ENCODE measurements around the gene FBXL17. TPM values are rescaled to one million over a fixed set of nuclear protein-coding genes. Genes with fewer than 3 reads are reported as not detected.
A peak's percentile ranks its signal among the peaks of the same experiment; 100 is the strongest.

FBXL17 gene
- total and polyA plus RNA-seq, 2 of the 4 experiments (the other 2 are of a cell fraction) = 3.9 to 8.1 TPM

DNA sequence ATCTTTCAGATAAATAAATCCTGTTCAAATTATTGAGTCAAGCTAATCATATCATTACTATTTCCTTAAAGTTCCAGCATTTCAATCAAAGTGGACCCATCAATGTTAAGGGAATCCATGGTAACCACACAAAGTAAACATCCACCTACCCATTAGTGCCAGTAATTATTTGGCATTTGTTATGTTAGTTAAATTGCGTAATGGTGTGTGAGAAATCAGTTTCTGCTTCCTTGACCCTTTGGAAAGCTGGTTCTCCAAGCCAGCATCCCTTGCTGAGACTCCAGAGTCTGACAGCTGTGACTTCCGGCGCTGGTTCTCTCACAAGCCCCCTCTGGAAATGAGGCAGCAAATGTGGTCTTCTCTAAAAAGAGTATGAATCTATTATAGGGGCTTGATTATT is 402.6 kb downstream of the FBXL17 start:
- Histone ChIP-seq H4K91ac (ENCODE audit: insufficient read depth, low read depth, low read length) (no peak overlapping the region), H2AFZ (replicated peaks; ENCODE audit: low read length, poor library complexity) (no peak overlapping the region), H3K23ac (ENCODE audit: low read depth, low read length) (no peak overlapping the region), H3K9me1 (ENCODE audit: insufficient read depth, low read length) (no peaks in the 10 kb centered on the region), H2BK15ac (ENCODE audit: low read depth, low read length) (no peak overlapping the region), H3K18ac (ENCODE audit: low read depth, low read length) (no peak overlapping the region), H3K27ac (ENCODE audit: insufficient read depth, low read length) (no peak overlapping the region), H3K4me1 (ENCODE audit: control insufficient read depth, insufficient read depth, low read length) (peaks cover 7% of the 10 kb centered on the region), H3K4me2 (ENCODE audit: low read depth, low read length) (no peak overlapping the region), H4K20me1 (ENCODE audit: insufficient read depth, low read length) (no peaks in the 10 kb centered on the region), H3K4me3 (ENCODE audit: insufficient read depth, low read depth, low read length) (no peak overlapping the region), H3K36me3 (ENCODE audit: control insufficient read depth, insufficient read depth, low read length) (no peaks in the 10 kb centered on the region), H3K4ac (ENCODE audit: low read depth, low read length) (0 out of 2 replicates have a peak overlapping the region, but pooled peaks have one; percentile 24), H2AK5ac (ENCODE audit: low read depth, low read length) (no peak overlapping the region; the same call in 1 of the 2 replicates), H4K5ac (ENCODE audit: low read depth, low read length) (no peak overlapping the region), H3K79me1 (ENCODE audit: low read depth in 1 of 2, low read length in 2 of 2) (no peaks in the 10 kb centered on the region), H2BK120ac (ENCODE audit: low read depth, low read length) (no peak overlapping the region), H4K8ac (ENCODE audit: low read depth in 2 of 2, low read length in 2 of 2) (no peak overlapping the region), H2BK20ac (ENCODE audit: low read depth, low read length) (no peak overlapping the region), H2AK9ac (replicated peaks; ENCODE audit: low read depth, low read length, poor library complexity) (no peak overlapping the region), H3K14ac (replicated peaks; ENCODE audit: low read depth, low read length) (no peak overlapping the region), H2BK5ac (ENCODE audit: low read depth, low read length, poor library complexity, severe bottlenecking) (no peak overlapping the region), H3K56ac (ENCODE audit: extremely low read depth, insufficient read depth, low read length) (0 out of 2 replicates have a peak overlapping the region, but pooled peaks have one; percentile 1), H3K9ac (ENCODE audit: low read depth, low read length) (no peak overlapping the region), H3K27me3 (ENCODE audit: control insufficient read depth, insufficient read depth, low read length) (no peaks in the 10 kb centered on the region), H3K9me3 (ENCODE audit: control insufficient read depth, insufficient read depth, low read length) (no peaks in the 10 kb centered on the region)
- in situ Hi-C loops (cut with MboI; ENCODE audit: low sequenced_read_pairs) (no loop called here), dilution Hi-C loops (cut with HindIII; ENCODE audit: low sequenced_read_pairs, unreplicated experiment) (no loop called here), intact Hi-C loops (cut with micrococcal nuclease) (no loop called here)
- peak; percentile 92 for TF ChIP-seq CEBPB (IDR thresholded peaks at IDR 0.05; ENCODE audit: low read depth, low read length)
- no peak for TF ChIP-seq MXI1 (IDR thresholded peaks at IDR 0.05; ENCODE audit: borderline replicate concordance, low read depth, low read length)
- WGBS, 2 experiments (ENCODE audit: extremely low coverage in 2 of 2, insufficient read length in 1 of 2) = no CpG with 5 or more reads among the region's 3 CpGs
- CTCF ChIA-PET = no interaction called here
- DNase-seq = peak; percentile 14
- no TSS peak for BruUV-seq (replicated peaks)
- POLR2A ChIA-PET (ENCODE audit: unreplicated experiment) = no interaction called here
- no peak; the same call in 1 of the 2 replicates for ATAC-seq (ENCODE audit: low read depth)

All from IMR-90 (cell line).